NB4 (cell line): ENCODE data around the gene ABCA10.

ENCODE experiments used
- MYC ChIP-seq: IDR thresholded peaks from 2 replicates; pipeline ENCODE4 v1.6.1; 2011; ENCODE audit warnings: low read depth, low read length
- POLR2A ChIP-seq: IDR thresholded peaks from 2 replicates; pipeline ENCODE4 v1.6.1; 2011; ENCODE audit warnings: mild to moderate bottlenecking; ENCODE audit not compliant: insufficient read length; ENCODE audit errors: extremely low read depth
- TF ChIP-seq, protein P1 (sequence below): IDR thresholded peaks from one replicate; pipeline ENCODE4 v1.5.1; 2012; ENCODE audit warnings: low read depth, low read length

DNA sequence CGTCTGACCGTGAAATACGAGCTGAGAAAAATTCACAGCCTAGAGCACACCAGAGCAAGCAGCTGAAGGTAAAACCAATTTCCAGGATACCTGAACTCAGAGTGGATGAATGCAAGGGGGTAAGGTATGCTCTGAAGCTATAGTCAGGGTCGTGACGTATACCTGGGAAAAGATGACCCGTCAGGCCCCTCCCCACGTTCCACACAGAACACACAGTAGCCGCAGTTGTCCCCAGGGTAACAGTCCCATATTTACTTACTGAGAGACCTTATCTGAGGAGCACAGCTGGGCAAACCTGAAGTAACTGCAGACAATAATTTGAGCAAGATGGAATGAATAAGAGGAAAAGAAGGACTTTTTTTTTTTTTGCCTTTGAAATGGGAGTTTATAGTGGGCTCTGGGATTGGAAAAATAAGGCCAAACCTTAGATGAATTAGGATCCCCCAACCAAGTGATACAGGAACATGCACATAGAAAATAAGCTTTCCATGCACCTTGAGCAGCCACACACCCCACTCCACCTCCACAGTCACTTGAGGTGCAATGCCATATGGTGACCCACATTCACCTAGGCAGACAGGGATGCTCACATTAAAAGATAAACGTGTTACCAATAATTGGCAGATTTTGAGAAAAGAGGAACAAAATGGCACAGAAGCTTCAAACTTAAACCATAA lies 124.9 kb downstream of the ABCA10 start:
- TF ChIP-seq, protein P1, sequence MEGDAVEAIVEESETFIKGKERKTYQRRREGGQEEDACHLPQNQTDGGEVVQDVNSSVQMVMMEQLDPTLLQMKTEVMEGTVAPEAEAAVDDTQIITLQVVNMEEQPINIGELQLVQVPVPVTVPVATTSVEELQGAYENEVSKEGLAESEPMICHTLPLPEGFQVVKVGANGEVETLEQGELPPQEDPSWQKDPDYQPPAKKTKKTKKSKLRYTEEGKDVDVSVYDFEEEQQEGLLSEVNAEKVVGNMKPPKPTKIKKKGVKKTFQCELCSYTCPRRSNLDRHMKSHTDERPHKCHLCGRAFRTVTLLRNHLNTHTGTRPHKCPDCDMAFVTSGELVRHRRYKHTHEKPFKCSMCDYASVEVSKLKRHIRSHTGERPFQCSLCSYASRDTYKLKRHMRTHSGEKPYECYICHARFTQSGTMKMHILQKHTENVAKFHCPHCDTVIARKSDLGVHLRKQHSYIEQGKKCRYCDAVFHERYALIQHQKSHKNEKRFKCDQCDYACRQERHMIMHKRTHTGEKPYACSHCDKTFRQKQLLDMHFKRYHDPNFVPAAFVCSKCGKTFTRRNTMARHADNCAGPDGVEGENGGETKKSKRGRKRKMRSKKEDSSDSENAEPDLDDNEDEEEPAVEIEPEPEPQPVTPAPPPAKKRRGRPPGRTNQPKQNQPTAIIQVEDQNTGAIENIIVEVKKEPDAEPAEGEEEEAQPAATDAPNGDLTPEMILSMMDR: no peak
- TF ChIP-seq MYC (no peak), POLR2A (no peak)
